IPS-NIHi7 (cell line): ENCODE results near the gene PRKAR2B.
"Not testable (repeated sequence)": the region's sequence is repeated elsewhere in the genome, so short reads cannot be mapped to it uniquely, and the experiment has no call there.

Experiments used
- DNase-seq: peaks from one replicate; pipeline ENCODE4 v3.0.0; 2012; ENCODE audit warnings: mixed read lengths; ENCODE audit errors: extremely low spot score

The PRKAR2B gene

GRCh38 chr7:107048783-107049418, 4.4 kb downstream of the PRKAR2B start:
- DNase-seq = no peak

DNA sequence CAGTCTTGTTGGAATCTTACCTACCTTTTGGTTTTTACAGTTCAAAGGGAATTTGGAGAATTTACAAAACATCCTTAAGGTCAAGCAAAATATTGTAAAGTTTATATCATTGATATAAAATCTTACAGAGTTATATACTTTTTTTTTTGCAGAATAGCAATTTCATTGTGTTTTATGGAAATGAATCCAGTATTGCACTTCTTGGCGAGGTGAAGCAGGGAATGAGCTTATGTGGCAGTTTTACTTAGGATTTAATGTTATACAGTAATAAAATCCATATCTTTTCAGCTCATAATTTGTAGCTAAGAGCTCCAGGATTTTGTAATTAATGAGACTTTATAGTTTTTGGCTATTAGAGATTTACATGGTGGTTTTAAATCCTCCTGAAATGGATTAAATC, 5.0 kb downstream of the PRKAR2B start:
- DNase-seq = no peak

GRCh38 chr7:107049971-107050532, 5.5 kb downstream of the PRKAR2B start:
- no peak for DNase-seq

DNA sequence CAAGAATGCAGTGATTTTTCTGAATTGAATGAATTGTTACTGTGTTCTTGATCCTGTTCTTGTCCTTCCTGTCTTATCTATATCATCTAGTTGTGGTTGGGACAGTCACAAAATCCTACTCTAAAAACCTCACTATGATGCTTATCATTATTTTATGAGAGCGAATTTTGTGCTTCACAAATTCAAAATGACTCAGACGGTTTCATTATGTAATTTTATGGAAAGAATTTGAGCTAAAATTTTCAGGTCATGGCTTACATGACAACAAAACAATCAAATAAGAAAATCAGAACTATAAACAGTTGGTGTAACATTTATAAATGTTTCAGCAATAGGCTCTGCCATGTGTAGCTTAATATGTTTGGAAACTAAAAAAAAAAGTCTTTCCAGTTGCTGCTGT, 6.9 kb downstream of the PRKAR2B start:
- DNase-seq = no peak

- DNase-seq = not testable (repeated sequence)
Observed at GRCh38 chr7:107054965-107055364, 10.5 kb downstream of the PRKAR2B start.

DNA sequence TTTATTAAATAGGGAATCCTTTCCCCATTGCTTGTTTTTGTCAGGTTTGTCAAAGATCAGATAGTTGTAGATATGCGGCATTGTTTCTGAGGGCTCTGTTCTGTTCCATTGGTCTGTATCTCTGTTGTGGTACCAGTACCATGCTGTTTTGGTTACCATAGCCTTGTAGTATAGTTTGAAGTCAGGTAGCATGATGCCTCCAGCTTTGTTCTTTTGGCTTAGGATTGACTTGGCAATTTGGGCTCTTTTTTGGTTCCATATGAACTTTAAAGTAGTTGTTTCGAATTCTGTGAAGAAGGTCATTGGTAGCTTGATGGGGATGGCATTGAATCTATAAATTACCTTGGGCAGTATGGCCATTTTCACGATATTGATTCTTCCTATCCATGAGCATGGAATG, 11.6 kb downstream of the PRKAR2B start:
- not testable (repeated sequence) for DNase-seq

DNA sequence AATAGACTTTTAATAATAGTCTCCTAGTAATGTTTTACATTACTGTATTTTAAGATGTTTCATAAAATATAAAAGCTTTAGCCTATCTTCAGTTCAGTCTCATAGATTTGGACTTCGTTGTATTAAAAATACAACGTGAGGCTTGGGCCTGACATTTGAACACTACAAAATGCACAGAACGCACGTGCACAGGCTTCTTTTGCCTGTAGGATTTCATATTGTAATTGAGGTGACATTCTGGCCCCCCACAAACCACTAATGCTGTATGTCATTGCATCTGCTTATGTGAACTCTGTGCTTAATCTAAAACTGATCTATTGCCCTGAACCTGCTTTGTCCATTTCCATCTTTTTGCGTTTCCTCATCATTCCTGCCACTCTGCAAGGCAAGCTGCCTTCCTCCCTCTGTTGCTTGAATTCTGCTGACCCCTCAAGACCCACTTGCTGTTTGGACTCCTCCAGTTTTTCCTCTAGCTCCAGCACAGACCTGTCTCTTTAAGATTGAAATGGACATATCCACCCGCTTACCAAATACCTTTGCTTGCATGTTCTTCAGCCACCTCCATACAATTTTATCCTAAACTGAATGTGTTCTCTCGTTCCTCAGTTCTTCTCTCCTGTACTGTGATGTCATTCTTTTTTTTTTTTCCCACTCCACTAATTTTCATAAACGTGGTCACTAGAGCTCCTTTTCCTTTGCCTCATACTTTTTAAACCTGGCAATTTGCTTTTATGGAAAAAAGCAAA, 12.4 kb downstream of the PRKAR2B start:
- DNase-seq = no peak

GRCh38 chr7:107057474-107057833, 12.9 kb downstream of the PRKAR2B start:
- no peak for DNase-seq

GRCh38 chr7:107059468-107059867, 15.0 kb downstream of the PRKAR2B start:
- no peak for DNase-seq

- DNase-seq = no peak
Observed at GRCh38 chr7:107063245-107064120, 19.0 kb downstream of the PRKAR2B start.

DNA sequence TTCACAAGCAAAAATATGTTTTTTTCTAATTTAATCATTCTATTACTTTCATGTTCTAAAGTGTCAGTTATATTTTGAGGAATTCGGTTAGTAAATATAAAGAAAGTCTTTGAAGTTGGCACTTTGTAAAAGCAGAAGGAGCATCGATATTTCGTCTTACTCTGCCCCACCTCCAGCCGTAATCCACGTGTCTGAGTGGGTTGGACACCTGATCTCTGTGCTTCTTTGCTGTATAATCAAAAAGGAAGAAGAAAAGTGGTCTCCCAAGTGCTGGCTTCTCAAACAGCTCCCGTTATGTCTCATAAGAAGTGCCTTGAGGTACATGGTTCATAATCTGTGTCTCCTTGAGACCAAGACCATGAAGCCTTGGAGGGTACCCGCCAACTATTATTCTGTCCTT, 19.8 kb downstream of the PRKAR2B start:
- DNase-seq = no peak

GRCh38 chr7:107065929-107066247, 21.4 kb downstream of the PRKAR2B start:
- no peak for DNase-seq

DNA sequence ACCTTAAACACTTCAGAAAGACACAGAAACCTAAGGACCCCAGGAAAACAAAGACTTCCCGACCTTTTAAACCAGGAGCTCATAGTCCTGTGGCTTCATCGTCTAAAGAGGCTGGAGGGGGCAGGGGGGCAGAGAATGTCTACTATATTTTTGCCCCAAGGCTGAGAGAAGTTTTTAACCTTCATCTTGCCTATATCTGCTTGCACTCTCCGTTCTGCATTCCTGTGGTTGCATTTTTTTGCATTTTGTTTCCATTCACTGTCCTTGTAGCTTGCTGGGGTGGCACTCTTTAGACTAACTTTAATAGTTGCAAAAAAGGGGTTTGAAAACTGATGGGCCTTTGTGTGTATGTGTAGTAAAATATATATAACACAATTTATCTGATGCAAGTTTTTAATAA, 23.7 kb downstream of the PRKAR2B start:
- no peak for DNase-seq

DNA sequence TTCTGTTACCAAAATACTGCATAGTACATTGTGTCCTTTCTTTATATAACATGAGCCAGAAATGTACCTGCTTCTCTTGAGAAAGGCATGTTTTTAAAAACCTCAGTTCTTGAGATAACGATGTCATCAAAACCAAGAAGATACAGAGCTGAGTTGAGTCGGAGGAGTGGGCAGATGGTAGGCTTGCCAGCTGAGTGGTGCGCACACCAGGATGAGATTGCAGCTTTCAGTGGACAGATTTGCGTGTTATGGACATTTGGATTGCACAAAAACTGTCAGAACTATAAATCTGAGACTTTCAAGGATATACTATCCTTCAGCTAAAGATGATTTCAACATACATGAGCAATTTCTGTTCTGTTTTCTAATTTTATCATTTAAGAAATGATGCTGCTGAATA, 25.0 kb downstream of the PRKAR2B start:
- no peak for DNase-seq

- no peak for DNase-seq
Observed at GRCh38 chr7:107070710-107071109, 26.2 kb downstream of the PRKAR2B start.

DNA sequence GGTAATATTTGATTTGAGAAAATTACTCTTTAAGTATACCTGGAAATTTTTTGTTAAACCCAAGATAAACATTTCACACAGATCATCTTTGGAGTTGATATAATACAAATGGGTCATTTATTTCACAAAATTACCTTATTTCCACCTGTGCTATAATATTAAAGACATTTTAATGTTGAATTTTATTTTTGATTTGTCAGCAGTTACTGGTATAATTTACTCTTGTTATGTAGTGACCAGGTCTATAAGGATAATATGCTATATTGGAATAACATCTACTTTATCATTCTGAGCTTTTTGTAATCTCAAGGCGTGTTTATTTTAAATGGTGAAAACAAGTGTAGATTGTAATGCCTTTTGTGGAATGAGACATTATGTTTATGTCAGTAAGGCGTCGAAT, 26.6 kb downstream of the PRKAR2B start:
- DNase-seq = no peak

- no peak for DNase-seq
Observed at GRCh38 chr7:107072133-107072532, 27.6 kb downstream of the PRKAR2B start.

- DNase-seq = no peak
Observed at GRCh38 chr7:107075863-107076574, 31.5 kb downstream of the PRKAR2B start.

DNA sequence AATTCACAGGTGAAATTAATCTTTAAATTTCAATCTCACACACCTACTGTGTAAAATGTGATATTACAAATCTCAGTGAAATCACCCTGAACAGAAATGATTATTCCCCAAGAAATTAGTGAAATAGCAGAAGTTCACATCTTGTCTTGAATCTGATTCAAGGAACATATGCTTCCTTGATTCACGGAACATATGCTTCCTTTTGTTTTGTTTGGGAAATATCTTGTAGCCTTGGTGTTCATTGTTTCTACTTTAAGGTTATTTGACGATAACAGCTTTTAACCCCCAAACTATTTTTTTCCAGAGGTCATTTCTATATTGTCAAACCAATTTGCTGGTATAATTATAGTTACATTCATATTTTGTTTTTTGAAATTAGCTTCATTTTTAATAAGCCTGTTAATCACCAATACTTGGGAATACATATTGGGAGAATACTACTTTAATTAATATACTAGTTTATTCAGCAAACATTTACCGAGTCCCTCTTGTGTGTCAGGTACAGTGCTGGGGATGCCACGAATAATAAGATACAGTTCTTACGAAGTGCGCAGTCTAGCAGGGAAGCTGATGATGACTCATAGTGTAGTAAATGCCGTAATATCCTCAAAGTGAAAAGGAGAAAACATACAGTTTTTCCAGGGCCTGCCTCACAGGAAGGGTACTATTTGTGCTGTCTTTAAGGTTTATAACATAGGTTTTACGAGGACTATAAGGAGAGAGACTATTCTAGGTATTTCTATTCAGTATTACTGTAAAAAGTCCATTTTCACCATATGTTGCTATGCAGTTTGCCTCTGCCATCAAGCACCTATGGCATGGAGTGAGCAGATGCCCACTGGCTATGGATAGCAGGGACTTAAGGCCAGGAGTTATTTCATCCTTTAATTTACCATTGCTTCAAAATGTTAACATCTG, 32.5 kb downstream of the PRKAR2B start:
- no peak for DNase-seq

DNA sequence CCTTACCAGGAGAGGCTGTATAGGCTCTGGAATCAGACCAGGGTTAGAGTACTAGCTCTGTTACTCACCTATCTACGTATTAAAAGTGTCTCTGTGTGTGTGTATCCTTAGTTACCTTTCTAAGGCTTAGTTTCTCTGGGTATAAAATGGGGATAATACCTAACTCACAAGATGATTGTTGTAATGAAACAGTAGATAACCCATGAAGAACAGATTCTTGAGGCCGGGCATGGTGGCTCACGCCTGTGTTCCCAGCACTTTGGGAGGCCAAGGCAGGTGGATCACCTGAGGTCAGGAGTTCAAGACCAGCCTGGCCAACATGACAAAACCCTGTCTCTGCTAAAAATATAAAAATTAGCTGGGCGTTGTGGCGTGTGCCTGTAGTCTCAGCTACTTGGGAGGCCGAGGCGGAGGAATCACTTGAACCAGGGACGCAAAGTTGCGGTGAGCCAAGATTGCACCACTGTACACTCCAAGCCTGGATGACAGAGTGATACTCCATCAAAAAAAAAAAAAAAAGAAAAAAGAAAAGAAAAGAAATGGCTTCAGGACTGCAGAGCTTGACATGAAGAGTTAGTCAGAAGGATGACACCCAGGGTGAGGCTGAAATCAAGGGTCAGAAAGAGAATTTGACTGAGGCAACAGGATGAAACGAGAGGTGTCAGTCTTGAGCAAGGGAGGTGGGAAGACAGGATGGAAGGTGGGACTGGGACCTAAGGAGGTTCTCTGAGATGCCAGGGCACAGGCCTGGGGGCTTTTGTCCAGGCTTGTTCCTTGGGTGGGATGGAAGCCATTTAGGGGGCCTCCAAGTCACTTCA, 33.4 kb downstream of the PRKAR2B start:
- no peak for DNase-seq
